ENCODE results near the gene BPTF.
"Not testable (repeated sequence)": the region's sequence is repeated elsewhere in the genome, so short reads cannot be mapped to it uniquely, and the experiment has no call there.

BPTF gene

DNA sequence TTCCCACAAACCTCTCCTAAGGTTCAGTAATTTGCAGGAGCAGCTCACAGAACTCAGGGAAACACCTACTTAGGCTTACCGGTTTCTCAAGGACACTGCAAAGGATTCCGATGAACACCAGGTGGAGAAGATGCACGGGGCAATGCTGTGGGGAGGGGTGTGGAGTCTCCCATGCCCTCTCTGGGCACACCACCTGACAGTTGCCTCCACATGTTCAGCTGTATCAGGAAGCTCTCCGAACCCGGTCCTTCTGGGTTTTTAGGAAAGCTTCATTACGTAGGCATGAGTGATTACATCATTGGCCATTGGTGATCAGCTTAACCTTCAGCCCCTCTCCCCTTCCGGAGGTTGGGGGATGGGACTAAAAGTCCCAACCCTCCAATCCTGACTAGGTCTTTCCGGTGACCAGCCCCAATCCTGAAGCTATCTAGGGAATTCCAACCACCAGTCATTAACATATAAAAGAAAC is 149.3 kb downstream of the BPTF start:
- DNase-seq: no peak

DNA sequence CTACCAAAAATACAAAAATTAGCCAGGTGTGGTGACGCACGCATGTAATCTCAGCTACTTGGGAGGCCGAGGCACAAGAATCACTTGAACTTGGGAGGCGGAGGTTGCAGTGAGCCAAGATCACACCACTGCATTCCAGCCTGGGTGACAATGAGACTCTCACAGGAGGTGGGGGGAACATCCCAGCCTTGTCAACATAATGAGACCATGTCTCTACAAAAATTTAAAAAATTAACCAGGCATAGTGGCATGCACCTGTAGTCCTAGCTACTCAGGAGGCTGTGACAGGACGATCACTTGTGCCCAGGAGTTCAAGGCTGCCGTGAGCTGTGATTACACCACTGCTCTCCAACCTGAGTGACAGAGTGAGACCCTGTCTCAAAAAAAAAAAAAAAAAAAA is 151.0 kb downstream of the BPTF start:
- DNase-seq: not testable (repeated sequence)

DNA sequence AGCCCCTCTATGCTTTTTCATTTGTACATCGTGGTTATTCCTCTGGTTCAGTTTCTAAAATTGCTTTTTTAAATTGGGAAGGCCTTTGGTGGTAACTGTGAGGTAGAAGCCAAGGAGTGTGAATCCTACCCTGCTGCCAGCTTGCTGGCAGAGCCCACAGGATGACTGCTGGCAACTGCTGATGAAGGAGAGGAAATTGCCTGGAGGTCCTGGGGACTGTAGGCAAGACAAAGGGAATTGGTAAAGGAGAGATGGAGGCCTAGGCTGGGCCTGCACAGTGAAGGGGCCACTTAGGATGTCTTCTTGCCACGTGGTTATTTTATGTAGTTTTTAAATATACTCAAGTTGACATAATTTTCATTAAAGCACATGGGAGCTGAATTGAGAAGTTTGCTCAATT is 155.2 kb downstream of the BPTF start:
- no peak for DNase-seq

DNA sequence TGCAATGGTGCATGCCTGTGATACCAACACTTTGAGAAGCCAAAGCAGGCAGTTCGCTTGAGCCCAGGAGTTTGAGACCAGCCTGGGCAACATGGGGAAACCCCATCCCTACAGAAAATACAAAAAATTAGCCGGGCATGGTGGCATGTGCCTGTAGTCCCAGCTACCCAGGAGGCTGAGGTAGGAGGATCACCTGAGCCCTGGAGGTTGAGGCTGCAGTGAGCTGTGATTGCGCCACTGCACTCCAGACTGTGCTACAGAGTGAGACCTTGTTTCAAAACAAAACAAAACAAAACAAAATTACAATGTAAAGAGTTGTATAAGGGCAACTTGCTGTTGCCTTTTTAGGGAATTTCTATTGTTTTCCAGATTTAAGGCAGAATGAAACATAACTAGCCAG is 155.6 kb downstream of the BPTF start:
- DNase-seq: not testable (repeated sequence)

DNA sequence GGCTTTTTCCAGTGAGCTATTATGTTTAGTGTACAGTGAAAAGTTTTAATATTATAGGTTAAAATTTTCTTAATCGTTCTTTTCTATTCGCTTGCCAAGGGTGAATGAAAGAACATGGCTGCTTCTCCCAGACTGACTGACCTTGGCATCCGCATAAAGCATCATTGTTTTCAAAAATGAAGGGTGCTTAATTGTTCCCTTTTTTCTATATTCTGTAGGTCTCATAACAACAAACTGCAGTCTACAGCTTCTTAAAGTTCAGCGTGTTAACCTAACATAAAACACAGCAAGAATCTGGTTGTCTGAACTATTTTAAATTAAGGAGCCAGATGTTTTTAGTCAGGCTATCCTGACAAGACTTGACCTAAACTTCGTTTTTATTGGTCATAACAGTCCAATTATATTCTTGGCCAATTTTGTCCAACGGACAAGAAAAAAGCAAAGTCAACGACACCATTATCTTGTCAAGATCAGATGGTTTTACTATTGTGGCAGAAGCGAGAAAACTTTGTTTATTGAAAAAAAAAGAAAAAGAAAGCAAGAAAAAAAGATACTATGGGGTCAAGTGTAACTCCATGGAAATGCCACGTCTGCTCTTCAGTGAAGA is 156.8 kb downstream of the BPTF start:
- no peak for DNase-seq

DNA sequence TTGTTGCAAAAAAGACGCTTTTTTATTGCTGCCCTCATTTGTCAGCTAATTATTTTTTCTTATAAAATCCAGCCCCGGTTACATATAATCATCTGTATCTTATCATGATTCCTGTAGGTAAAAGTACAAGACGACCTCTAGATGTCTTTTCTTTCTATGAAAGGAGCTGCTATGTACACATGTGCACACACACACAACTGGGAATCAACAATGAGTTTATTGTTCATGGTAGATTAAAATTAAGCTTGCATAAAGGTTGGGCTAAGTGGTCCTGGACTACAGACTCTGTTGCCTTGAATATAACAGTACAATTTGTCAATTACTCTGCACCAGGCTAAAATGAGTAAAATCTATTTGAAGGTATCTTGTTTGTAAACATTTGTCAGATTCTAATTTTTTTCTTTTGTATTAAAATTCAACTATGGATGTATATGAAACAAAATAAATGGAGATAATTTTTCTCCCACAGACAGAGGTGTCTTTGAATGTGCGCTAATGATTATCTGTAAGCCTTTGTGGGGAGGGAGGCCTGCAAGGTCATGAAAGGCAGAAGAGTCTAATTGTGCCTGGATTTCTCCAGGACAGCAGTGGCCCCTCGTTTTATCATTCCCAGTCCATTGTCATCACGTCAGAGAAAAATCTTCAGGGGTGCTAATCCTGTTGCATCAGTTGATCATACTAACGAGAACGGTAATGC is 157.5 kb downstream of the BPTF start:
- no peak for DNase-seq

DNA sequence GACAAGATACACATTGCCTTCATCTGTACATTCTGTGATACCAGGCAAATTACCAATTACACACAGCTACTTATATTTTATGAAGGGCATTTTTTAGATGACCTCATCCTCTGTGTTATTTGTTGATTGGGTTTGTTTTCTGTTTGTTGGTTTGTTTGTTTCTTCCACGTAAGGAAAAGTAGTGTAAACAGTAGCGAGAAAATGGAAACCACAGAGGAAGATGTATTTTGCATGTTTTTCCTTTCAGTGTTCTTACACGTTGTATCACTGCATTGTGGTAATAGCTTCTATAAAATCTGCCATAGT is 158.0 kb downstream of the BPTF start:
- no peak for DNase-seq

DNA sequence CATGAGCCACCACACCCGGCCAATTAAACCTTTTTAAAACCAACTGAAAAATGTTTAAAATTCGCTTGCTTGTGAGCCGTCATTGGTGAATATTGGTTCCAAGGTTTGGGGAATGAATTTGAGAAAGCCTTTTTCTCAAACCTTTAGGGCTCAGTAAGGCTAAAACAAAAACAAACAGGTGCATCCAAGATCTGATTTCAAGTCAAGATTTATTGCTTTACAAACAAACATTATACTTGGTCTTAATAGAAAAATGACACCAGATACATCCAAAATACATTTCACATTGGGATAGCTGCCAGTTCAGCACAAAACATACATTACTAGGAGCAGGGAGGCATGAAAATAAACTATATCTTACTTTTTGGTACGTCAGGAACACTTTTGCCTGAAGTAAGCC is 165.6 kb downstream of the BPTF start:
- DNase-seq: no peak

DNA sequence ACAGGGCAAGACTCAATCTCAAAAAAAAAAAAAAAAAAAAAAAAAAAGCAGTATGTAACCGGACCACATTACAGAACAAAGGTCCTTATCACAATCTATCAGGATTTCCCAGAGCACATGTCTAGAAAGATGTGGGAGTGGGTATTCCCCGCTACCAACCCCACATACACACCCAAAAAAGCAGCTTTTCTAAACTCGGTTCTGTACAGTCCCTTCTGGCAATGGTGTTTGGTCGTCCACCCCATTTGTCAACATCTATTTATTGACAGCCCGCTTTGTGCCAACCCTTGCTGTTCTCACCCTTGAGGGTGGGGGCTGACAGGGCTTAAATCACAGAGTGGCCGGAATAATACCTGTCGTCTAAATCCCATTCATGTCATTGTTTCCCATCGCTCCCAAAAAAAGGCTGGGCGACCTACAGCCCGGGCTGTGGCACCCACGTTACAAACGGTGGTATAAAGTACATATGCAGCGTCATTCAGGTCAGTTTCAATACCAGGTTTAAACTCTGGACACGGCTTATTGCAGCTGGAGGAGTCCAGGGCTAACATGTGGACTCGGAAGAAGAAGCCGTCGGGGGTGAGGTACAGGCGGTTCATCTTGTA is 167.3 kb downstream of the BPTF start:
- peak; percentile 13 for DNase-seq

DNA sequence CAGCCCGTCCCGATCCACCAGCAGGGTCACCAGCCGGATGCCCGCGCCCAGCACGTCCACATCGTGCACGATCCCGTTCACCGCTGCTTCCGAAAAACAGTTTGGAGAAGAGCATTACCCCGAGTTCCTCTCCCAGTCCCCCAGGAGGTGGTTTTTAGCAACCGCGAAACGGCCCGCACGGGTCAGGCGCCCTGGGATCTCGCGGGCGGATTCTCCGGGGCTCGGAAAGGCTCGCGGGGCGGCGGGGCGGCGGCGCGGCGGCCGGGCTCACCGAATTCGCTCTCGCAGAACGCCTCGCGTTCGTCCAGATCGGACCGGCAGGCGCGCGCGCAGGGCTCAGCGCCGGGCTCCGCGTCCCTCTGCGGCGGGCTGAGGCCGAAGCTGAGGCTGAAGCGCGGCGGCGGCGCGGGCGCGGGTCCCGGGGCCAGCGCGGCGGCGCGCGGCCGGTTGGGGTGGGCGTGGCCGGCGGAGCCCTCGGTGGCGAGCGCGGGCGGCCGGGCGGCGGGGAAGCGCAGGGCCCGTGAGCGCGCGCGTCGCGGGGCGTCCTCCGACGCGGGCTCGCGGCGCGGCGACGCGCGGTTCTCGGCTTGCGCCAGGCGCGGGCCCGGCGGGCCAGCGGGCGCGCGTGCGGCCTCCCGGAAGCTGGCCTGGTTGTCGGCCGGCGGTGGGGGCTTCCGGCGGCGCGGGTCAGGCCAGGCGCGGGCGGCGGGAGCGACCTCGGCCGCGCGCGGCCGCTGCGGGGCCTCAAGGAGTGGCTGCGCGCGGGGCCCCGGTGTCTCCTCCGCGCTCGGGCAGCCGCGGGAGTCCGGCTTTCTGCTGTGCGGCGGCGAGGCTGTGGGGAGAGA is 168.1 kb downstream of the BPTF start:
- DNase-seq: peak; percentile 89

DNA sequence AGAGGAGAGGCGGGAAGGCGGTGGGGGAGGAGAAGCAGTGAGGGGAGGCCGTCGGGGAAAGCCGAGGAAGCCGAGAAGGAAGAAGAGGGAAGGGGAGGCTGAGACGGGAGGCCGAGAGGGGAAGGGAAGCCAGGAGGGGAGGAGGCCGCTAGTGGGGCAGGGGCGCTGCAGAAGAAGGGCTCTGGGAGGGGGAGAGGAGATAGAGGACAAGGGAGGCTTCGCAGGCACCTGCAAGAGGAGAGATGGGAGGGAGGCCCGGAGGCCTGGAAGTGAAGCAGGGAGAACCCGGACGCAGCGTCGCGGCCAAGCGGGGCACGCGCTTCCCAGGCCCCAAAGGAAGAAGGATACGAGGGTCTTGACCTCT is 168.7 kb downstream of the BPTF start:
- no peak for DNase-seq

DNA sequence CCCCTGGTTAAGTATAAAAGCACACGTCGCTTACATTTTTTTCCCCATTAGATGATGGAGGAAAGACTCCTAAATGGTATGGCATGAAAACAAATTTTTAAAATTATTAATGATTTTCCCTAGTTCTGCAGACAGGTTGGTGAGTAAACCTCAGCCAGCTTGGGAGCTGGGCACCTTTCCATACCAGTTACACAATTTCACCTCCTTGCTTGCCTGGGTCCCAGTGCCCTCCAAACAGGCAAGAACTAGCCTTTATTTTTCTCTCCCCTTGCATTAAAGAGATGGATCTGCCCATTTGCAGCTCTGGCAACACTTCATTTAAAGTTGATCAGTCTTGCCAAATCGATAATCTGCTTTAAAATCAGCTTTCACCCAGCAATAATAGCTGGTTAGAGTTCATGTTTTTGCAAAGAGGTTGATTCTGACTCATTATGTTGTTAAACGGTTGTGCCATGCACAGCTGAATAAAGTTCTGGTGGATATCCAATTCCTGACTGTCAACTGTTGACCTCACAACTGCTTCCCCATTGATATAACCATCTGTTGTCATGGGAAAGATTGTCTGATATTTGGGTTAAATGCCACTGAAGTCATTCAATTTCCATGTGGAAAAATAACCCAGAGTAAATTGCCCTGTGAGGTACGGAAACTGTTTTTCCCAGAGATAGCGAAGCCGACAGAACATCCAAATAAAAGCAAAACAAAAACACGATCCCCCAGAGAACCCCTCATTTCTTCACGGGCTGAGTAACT is 169.7 kb downstream of the BPTF start:
- peak; percentile 40 for DNase-seq

DNA sequence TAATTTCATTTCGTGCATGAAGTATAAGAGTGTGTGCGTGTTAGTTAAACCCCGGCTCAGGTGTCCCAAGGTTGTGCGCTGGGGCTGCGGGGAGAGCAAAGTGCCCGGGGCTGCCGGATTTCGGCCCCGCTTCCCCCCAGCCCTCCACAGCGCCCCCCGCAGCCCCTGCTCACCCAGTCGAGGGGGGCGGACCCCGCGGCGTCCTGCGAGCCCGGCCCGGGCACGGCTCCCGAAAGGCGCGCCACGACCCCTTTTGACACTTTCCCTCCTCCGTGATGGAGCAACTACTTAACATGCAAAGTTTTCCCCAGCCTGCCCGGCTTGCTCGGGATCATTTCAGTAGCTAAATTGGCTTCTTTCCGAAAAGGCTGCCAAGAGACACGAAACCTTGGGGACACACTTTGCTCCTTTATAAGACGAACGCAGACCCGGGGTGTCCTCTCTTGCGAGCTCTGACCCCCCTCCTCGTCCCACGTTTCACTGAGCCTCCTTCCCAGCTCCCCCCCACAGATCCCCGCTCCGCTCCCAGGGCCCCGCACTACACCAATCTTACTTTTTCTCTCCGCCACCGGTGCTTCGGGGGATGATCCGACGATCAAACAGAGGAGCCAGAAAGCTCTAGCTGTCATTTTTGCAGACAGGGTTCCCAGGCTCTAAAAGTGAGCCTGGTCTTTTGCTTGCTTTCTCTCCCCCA is 170.4 kb downstream of the BPTF start:
- peak; percentile 23 for DNase-seq

DNA sequence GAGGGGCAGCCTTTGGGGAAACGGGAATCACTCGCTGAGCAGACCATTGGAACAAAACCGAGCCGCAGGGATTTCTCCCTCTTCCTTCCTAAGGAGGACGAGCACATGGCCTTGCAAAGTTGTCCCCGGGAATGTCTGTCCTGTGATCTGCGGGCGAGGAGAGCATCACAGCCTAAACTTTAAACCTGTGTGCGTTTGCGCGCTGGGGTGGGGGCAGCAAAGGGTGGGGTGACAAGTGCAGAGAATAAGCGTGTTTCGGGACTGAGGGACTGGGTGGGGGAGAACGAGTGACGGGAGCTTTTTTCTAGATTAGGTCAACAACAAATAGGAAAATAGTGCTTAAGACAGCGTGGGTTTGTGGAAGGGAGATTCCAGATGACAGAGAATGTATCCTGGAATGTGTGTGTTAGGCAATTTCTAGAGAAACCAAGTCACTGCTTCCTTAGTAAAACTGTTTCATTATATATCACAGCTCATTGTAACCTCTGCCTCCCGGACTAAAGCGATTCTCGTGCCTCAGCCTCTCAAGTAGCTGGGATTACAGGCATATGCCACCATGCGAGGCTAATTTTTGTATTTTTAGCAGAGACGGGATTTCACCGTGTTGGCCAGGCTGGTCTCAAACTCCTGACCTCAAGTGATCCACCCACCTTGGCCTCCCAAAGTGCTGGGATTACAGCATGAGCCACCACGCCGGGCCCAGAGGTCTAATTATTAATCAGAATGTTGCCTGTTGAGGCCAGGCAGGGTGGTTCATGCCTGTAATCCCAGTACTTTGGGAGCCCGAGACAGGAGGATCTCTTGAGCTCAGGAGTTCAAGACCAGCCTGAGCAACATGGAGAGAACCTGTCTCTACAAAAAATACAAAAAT is 171.2 kb downstream of the BPTF start, which contains the start of gene C17orf58:
C17orf58 (minus strand) TSS at position 169 of the 871 bp plus-strand sequence. CDS start 271 bp downstream, outside the sequence.
- peak; percentile 48 for DNase-seq

DNA sequence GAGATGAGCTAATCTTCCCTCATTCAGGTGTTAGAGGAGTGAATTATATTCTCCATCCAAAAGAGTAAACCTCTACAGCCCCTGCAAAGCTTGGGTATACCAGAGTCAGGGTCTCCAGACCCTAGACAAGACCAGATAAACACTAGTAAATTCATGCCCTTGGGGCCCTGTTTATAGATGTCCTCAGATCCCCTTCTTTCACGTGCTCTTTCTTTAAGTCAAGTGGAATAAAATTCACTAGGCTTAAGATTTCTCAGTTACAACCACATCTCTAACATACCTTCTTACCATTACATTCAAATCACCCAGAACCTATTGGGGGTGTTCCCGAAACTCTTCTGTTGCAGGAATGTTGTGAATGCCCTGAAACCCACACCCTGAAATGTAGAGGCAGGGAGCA is 173.2 kb downstream of the BPTF start:
- DNase-seq: no peak

DNA sequence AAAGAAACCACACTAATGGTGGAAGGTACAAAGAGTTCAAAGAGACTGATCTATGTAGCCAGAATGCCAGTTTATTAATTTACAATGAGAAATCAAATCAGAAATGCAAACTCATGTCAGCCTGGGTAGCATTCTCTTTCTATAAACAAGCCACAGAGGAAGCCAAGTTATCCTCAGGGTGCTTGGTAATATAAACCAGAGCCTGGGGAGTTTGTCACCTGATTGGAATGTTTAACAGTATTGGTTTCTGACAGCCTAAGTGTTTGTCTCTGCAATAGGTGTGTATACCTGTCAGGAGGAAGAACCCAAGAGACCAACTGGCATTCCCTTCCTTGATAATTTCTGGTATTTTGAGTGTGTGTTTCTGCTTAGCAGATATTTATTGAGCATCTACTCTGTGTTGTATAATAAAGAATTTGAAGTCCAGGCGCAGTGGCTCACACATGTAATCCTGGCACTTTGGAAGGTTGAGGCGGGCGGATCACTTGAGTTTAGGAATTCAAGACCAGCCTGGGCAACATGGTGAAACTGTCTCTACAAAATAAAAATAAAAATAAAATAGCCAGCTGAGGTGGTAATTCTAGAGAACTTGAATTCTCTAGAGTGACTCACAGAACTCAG is 174.1 kb downstream of the BPTF start:
- DNase-seq: no peak

DNA sequence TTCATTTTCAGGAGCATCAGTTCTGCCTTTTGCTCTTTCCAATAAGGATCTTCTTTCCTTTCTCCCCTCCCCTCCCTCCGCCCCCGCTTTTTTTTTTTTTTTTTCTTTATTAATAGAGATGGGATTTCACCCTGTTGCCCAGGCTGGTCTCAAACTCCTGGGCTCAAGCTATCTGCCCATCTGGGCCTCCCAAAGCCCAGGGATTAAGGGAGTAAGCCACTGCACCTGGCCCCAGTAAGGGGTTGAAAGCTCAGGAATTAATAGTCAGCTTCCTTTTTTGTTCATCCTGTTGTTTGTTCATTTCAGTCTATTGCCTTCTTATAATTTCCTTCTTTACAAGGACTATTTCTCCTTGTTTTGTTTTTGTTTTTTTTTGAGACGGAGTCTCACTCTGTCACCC is 178.9 kb downstream of the BPTF start:
- DNase-seq: no peak

DNA sequence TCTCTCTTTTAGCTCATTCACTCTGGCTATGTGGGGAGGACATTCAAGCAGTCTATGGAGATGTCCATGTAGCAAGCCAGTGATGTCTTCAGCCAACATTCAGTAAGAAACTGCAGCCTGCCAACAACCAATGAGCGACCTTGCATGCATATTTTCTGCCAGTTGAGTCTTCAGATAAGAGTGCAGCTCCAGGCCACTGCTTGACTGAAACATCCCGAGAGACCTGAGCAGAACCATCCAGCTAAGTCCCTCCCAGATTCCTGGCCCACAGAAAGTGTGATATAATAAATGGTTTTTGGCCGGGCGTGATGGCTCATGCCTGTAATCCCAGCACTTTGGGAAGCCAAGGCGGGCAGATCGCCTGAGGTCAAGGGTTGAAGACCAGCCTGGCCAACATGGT is 181.5 kb downstream of the BPTF start:
- DNase-seq: no peak

DNA sequence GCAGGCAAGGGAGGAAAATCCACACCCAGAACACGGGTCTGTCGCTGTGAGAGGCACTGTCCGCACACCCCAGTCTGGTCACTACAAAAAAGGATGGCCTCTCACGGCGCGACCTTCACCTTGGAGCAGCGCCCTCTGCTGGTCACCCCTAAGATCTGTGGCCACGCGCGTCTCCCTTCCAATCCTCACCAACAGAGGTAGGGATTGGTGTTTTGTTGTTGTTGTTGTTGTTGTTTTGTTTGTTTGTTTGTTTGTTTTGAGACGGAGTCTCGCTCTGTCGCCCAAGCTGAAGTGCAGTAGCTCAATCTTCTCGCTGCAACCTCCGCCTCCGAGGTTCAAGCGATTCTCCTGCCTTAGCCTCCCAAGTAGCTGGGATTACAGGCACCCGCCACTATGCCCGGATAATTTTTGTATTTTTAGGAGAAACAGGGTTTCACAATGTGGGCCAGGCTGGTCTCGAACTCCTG is 185.9 kb downstream of the BPTF start:
- DNase-seq: peak; percentile 72

DNA sequence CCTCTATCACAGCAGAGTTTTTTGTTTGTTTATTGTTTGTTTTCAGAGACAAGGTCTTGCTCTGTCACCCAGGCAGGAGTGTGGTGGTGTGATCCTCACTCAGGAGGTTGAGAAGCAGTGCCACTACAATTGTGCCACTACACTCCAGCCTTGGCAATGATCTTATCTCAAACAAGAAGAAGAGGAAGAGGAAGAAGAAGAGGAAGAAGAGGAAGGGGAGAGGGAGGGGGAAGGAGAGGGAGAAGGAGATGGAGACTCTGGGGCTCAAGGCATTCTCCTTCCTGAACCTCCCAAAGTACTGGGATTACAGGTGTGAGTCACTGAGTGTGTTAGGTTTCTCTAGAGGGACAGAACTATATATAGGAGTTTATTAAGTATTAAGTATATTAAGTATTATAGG is 188.1 kb downstream of the BPTF start:
- DNase-seq: no peak
